GM12878 (cell line): Measurements from ENCODE around the gene CYP26B1. TPM values are rescaled to one million over a fixed set of nuclear protein-coding genes. Genes with fewer than 3 reads are reported as not detected.

ENCODE experiments used
- ATAC-seq: fragments of 200-7000 bp; cut with Tn5 transposase; 3 replicates; pipeline ENCODE4 v1.9.1; 2020; ENCODE audit warnings: mild to moderate bottlenecking, moderate library complexity
- BruUV-seq: library from RNA; stranded (reverse); fragments of 400-500 nt; replicated peaks from 2 replicates; lab custom pipeline; 2021; lab: Mats Ljungman, UMichigan
- CTCF ChIA-PET: fragments of 300-600 bp; sonication (Branson Sonifier 250); formaldehyde crosslinking; extraction: SDS; loops from one replicate; lab custom pipeline; 2021; ENCODE audit warnings: inconsistent platforms; lab: Yijun Ruan, JAX
- POLR2A ChIA-PET: fragments of 350-600 bp; formaldehyde crosslinking; extraction: SDS; loops from one replicate; lab custom pipeline; 2021; ENCODE audit warnings: inconsistent platforms; lab: Charles Lee
- RAD21 ChIA-PET: fragments of 300-600 bp; sonication (Branson Sonifier 250); formaldehyde crosslinking; loops from one replicate; lab custom pipeline; 2023; ENCODE audit warnings: antibody characterized with exemption; ENCODE audit not compliant: unreplicated experiment; lab: Charles Lee
- SMC1A ChIA-PET: fragments of 300-600 bp; sonication (Branson Sonifier 250); formaldehyde crosslinking; loops from one replicate; lab custom pipeline; 2023; ENCODE audit not compliant: unreplicated experiment, uncharacterized antibody; lab: Charles Lee
- DNase-seq: peaks from one replicate; pipeline ENCODE4 v3.0.0-alpha.2; 2011; ENCODE audit warnings: low read depth, low spot score
- FAIRE-seq: peaks from 3 replicates; lab custom pipeline; 2011; peaks lifted over from hg19 to GRCh38; lab: Jason Lieb, UNC
- H2AFZ ChIP-seq: 2 replicates; pipeline ENCODE4 v1.6.0; 2011; ENCODE audit warnings: low read depth, low read length, control low read depth; ENCODE audit not compliant: control insufficient read depth
- H3K27ac ChIP-seq: 2 replicates; pipeline ENCODE4 v1.5.1; 2011; ENCODE audit warnings: control low read depth; ENCODE audit not compliant: control insufficient read depth, insufficient read depth
- H3K27me3 ChIP-seq, 2 experiments: replicated peaks in 1 of 2; 2 replicates each; pipeline versions ENCODE4 v1.6.0 to v1.6.1; 2011; ENCODE audit warnings: low read length in 1 of 2; ENCODE audit not compliant: control insufficient read depth in 2 of 2, insufficient read depth in 2 of 2
- H3K36me3 ChIP-seq, 2 experiments: 2 replicates each; pipeline ENCODE4 v1.5.1; 2011; ENCODE audit warnings: low read length in 1 of 2; ENCODE audit not compliant: control insufficient read depth in 2 of 2, insufficient read depth in 2 of 2
- H3K4me1 ChIP-seq: 2 replicates; pipeline ENCODE4 v1.6.1; 2011; ENCODE audit warnings: mild to moderate bottlenecking, low read length, moderate library complexity, mixed read lengths; ENCODE audit not compliant: control insufficient read depth, insufficient read depth
- H3K4me2 ChIP-seq: 2 replicates; pipeline ENCODE4 v1.6.0; 2011; ENCODE audit warnings: control low read depth; ENCODE audit not compliant: control insufficient read depth, insufficient read depth
- H3K4me3 ChIP-seq: fragments of 200-600 bp; sonication (generic); 2 replicates; pipeline ENCODE4 v1.5.1; 2016
- H3K79me2 ChIP-seq: 2 replicates; pipeline ENCODE4 v1.6.0; 2011; ENCODE audit warnings: low read length; ENCODE audit not compliant: control insufficient read depth, insufficient read depth
- H3K9ac ChIP-seq: 2 replicates; pipeline ENCODE4 v1.8.0; 2011; ENCODE audit warnings: low read length, control low read depth, mixed read lengths; ENCODE audit not compliant: control insufficient read depth, insufficient read depth
- H3K9me3 ChIP-seq: replicated peaks from 3 replicates; pipeline ENCODE4 v1.5.1; 2011; ENCODE audit warnings: mild to moderate bottlenecking, low read length; ENCODE audit not compliant: control insufficient read depth, insufficient read depth
- H4K20me1 ChIP-seq: 2 replicates; pipeline ENCODE4 v1.6.0; 2011; ENCODE audit not compliant: control insufficient read depth, insufficient read depth
- BRCA1 ChIP-seq: IDR thresholded peaks from 2 replicates; pipeline ENCODE4 v1.6.1; 2011; ENCODE audit warnings: low read depth, low read length, improper control_type of control experiment
- DPF2 ChIP-seq: fragments of 450-650 bp; IDR thresholded peaks from 2 replicates; pipeline ENCODE4 v1.6.1; 2017; ENCODE audit warnings: mild to moderate bottlenecking
- EED ChIP-seq: sonication (generic); IDR thresholded peaks from 2 replicates; pipeline ENCODE4 v1.6.1; 2016; ENCODE audit warnings: antibody characterized with exemption, low read depth
- JUND ChIP-seq: IDR thresholded peaks from 2 replicates; pipeline ENCODE4 v1.6.1; 2012; ENCODE audit warnings: low read depth, mild to moderate bottlenecking, low read length, improper control_type of control experiment, moderate library complexity
- PAX8 ChIP-seq: fragments of 450-650 bp; IDR thresholded peaks from 2 replicates; pipeline ENCODE4 v1.6.1; 2017; ENCODE audit warnings: mild to moderate bottlenecking, moderate library complexity
- RBBP5 ChIP-seq: fragments of 200-600 bp; sonication (generic); conservative IDR thresholded peaks from 2 replicates; pipeline ENCODE4 v1.6.1; 2016
- RFX5 ChIP-seq: IDR thresholded peaks from 2 replicates; pipeline ENCODE4 v1.6.1; 2011; ENCODE audit warnings: low read depth, low read length, improper control_type of control experiment
- SP1 ChIP-seq: IDR thresholded peaks from one replicate; pipeline ENCODE4 v1.6.1; 2011; ENCODE audit warnings: low read depth, low read length
- ZNF207 ChIP-seq: fragments of 450-650 bp; IDR thresholded peaks from 2 replicates; pipeline ENCODE4 v1.6.1; 2014; ENCODE audit warnings: antibody characterized with exemption, mild to moderate bottlenecking, borderline replicate concordance
- ZNF24 ChIP-seq: fragments of 450-650 bp; IDR thresholded peaks from 2 replicates; pipeline ENCODE4 v1.6.1; 2017; ENCODE audit warnings: antibody characterized with exemption, mild to moderate bottlenecking
- WGBS: methylation state at CpG from one replicate; pipeline ENCODE4 v1.1.6; 2016; ENCODE audit warnings: low lambda C conversion rate; ENCODE audit not compliant: insufficient replicate concordance, insufficient coverage; ENCODE audit errors: missing lambda C conversion rate; 5-methylcytosine and 5-hydroxymethylcytosine counted together
- in situ Hi-C: fragments of 300-500 bp; cut with MboI; formaldehyde crosslinking; loops from 9 replicates; pipeline ENCODE4 v1.14.3; 2018; ENCODE audit warnings: mixed read lengths
- intact Hi-C: fragments of 100-400 bp; cut with micrococcal nuclease; formaldehyde crosslinking; loops from one replicate; pipeline ENCODE4 v1.14.2; 2022; ENCODE audit not compliant: unreplicated experiment
- polyA plus RNA-seq, 11 experiments: library from polyadenylated mRNA; depleted of rRNA in 4 of 11; unstranded in 6 of 11; stranded (reverse) in 5 of 11; fragments of >200 nt; fragmentation: Nextera tagmentation in 4 of 11; fragmentation: Illumina TruSeq in 1 of 11; extraction: Ambion mirVana in 4 of 11; extraction: Trizol in 1 of 11; gene quantifications; 1 replicate in 1 of 11; 2 replicates in 10 of 11; pipeline versions ENCODE4 v1.2.1 to v1.2.3, GENCODE V29; 2011 to 2016; ENCODE audit warnings: inconsistent platforms in 2 of 11, missing spikeins in 2 of 11, low read depth in 1 of 11
- total RNA-seq, 4 experiments: library from RNA; depleted of rRNA in 3 of 4; stranded (reverse); fragments of >200 nt in 3 of 4; fragmentation: Illumina TruSeq in 1 of 4; extraction: Trizol in 1 of 4; gene quantifications; 2 replicates each; pipeline versions ENCODE4 v1.2.1 to v1.2.3, GENCODE V29; 2013 to 2021

The CYP26B1 gene
- total and polyA plus RNA-seq, 10 of the 15 experiments (the other 5 are each of a cell fraction or from before 2014, with no cell fraction given) = not detected

DNA sequence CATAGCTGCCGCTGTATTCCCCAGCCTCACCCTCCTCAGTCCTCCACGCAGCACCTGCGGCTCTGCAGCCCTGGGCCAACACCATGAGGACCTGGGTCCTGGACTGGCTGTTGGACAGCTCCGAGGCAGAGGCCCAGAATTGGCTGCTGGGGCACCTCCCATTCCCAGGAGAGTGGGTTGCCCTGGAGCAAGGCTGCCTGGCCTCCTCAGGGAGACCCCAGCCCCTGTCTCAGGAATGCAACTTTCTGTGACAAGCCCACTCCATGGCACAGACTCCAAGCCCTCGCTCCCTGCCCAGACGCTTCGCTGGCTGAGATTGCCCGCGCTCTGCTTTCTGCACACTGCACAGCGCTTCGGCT is 33.0 kb downstream of the CYP26B1 start:
- no peak for FAIRE-seq
- ChIA-PET SMC1A (no interaction called here), RAD21 (no interaction called here)
- WGBS = 66% methylated on average over 11 of the region's 11 CpGs
- intact Hi-C loops = no loop called here
- H4K20me1 ChIP-seq = no peaks in the 10 kb centered on the region
- no peaks in the 10 kb centered on the region; a peak in 1 of 4 replicates for H3K27me3 ChIP-seq
- H3K4me1 ChIP-seq = no peaks in the 10 kb centered on the region
- TF ChIP-seq SP1 = no peak
- TF ChIP-seq PAX8 = no peak
- TF ChIP-seq ZNF207 = no peak
- no peak for TF ChIP-seq BRCA1
- no peak for TF ChIP-seq ZNF24
- no peak for TF ChIP-seq JUND
- TF ChIP-seq DPF2 = no peak
- no peak for TF ChIP-seq RFX5
- TF ChIP-seq, all 136 proteins: peak for 0
- Histone ChIP-seq H3K79me2 (no peaks in the 10 kb centered on the region), H3K9ac (no peak overlapping the region), H3K9me3 (no peaks in the 10 kb centered on the region), H2AFZ (no peak overlapping the region), H3K4me3 (no peak overlapping the region), H3K27ac (no peak overlapping the region), H3K36me3 (no peaks in the 10 kb centered on the region), H3K4me2 (no peak overlapping the region)
- ChIA-PET CTCF (no interaction called here), POLR2A (no interaction called here)
- ATAC-seq = no peak
- in situ Hi-C loops = no loop called here
- DNase-seq = no peak
- no TSS peak for BruUV-seq

DNA sequence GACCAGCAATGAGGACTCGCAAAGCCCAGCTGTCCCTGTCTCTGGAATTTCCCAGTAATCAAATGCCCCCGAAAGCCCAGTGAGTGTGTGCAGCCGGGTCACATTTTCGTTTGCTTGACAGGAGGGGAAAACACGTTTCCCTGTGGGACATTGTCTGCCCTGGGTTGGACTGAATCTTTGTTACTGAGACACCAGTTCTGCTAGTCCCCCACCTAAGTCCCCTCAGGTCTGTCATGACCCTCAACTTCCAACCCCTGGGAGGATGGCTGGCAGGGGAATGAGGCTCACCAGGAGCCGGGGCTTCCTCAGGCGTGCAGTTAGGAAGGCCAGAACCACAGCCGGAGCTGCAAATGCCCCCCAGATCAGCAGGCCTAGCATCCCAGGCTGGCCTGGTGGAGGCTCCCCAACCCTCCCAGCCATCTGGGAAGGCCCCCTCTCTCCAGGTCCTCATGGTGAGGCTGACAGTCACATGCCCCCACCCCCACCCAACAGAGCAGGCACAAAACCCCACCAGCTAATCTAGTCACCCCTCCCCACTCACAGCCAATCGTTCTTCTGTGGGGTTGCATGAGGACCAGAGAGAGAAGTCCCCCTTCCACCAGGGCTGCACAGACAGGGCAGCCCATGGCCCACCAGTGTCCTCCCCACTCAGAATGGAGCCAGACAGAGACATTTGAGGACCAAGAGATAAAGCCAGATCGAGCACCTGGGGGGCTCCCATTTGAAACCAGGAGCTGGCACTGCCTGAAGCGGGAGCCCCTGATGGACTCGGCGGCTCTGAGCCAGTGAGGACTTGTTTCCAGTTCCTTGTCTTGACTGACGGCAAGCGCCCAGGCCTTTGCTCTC is 33.6 kb downstream of the CYP26B1 start:
- FAIRE-seq (no peak), ATAC-seq (no peak), DNase-seq (no peak)
- H3K4me3 ChIP-seq = no peak overlapping the region
- H3K27me3 ChIP-seq = no peaks in the 10 kb centered on the region; a peak in 1 of 4 replicates
- in situ Hi-C loops = no loop called here
- ChIA-PET SMC1A (no interaction called here), RAD21 (no interaction called here), CTCF (no interaction called here), POLR2A (no interaction called here)
- no peak overlapping the region for H3K9ac ChIP-seq
- WGBS = 34% methylated on average over 14 of the region's 15 CpGs
- no peak overlapping the region for H3K4me2 ChIP-seq
- no TSS peak for BruUV-seq
- H4K20me1 ChIP-seq = no peaks in the 10 kb centered on the region
- intact Hi-C loops = no loop called here
- no peak overlapping the region for H2AFZ ChIP-seq
- no peak for TF ChIP-seq EED
- no peak for TF ChIP-seq RBBP5
- TF ChIP-seq RFX5 = no peak
- no peaks in the 10 kb centered on the region for H3K36me3 ChIP-seq
- H3K4me1 ChIP-seq = no peaks in the 10 kb centered on the region
- H3K79me2 ChIP-seq = no peaks in the 10 kb centered on the region
- no peaks in the 10 kb centered on the region for H3K9me3 ChIP-seq
- H3K27ac ChIP-seq = no peak overlapping the region
